Measurements from ENCODE around the gene MAG. TPM values are rescaled to one million over a fixed set of nuclear protein-coding genes. Genes with fewer than 3 reads are reported as not detected.
A peak's percentile ranks its signal among the peaks of the same experiment; 100 is the strongest.

Gene MAG
- total RNA-seq, 1 experiment from 2014 or later: 0.17 TPM

GRCh38 chr19:35320065-35320713 lies 28.2 kb downstream of the MAG start:
- no peak overlapping the region for H2AFZ ChIP-seq (ENCODE audit: low read depth, low read length, poor library complexity, severe bottlenecking)
- ATAC-seq: no peak
- H3K9ac ChIP-seq (ENCODE audit: low read length): peak overlapping the region; percentile 10; the same call in 1 of the 2 replicates
- ChIA-PET RAD21 (ENCODE audit: low non-redundant PET in 1 of 2, low total read pairs in 2 of 2, uncharacterized antibody in 2 of 2, unreplicated experiment in 2 of 2) (no interaction called here), CTCF (interaction anchor here (1.5 kb wide), 1 partner anchor 8 kb away, joined by 8 read pairs; no protein-coding TSS in a partner anchor), POLR2A (interaction anchor here (1.2 to 1.4 kb wide), 3 partner anchors 8 to 32 kb away, joined by 3 read pairs; no protein-coding TSS in a partner anchor)
- intact Hi-C loops (cut with micrococcal nuclease): no loop called here
- peaks cover 16 to 42% of the 10 kb centered on the region in 2 experiments for H3K4me1 ChIP-seq (ENCODE audit: control insufficient read depth in 1 of 2, insufficient read depth in 2 of 2, low read length in 2 of 2)
- H3K9me3 ChIP-seq (ENCODE audit: control insufficient read depth in 1 of 2, insufficient read depth in 1 of 2, low read depth in 1 of 2, low read length in 2 of 2): no peaks in the 10 kb centered on the region
- H3K27ac ChIP-seq (ENCODE audit: low read depth, low read length): no peak overlapping the region
- no peak overlapping the region for H3K4me3 ChIP-seq (replicated peaks in 1 of 2; ENCODE audit: low read depth in 1 of 2, low read length in 2 of 2)
- H3K27me3 ChIP-seq (ENCODE audit: insufficient read depth, low read length): no peaks in the 10 kb centered on the region
- BruUV-seq (replicated peaks): no TSS peak
- H3K4me2 ChIP-seq (ENCODE audit: low read length): peak overlapping the region; percentile 74; the same call in 1 of the 2 replicates
- no peak for DNase-seq (ENCODE audit: low read depth, low spot score)
- H4K20me1 ChIP-seq (ENCODE audit: insufficient read depth): no peaks in the 10 kb centered on the region
- no peaks in the 10 kb centered on the region for H3K36me3 ChIP-seq (ENCODE audit: control insufficient read depth in 1 of 2, insufficient read depth in 2 of 2, low read length in 2 of 2)
- TF ChIP-seq EZH2 (IDR thresholded peaks at IDR 0.05) (no peak), SIN3A (IDR thresholded peaks at IDR 0.05; ENCODE audit: low read depth) (no peak), SP1 (IDR thresholded peaks at IDR 0.05; ENCODE audit: low read depth) (no peak), EGR1 (IDR thresholded peaks at IDR 0.05; ENCODE audit: low read depth) (no peak), CTCF (IDR thresholded peaks at IDR 0.05 in 2 of 3, conservative IDR thresholded peaks at IDR 0.05 in 1 of 3; ENCODE audit: borderline replicate concordance in 1 of 3, insufficient read depth in 1 of 3, low read depth in 2 of 3, low read length in 2 of 3) (no peak), FOSL1 (IDR thresholded peaks at IDR 0.05; ENCODE audit: low read depth) (no peak), SRF (IDR thresholded peaks at IDR 0.05; ENCODE audit: low read depth) (no peak), ZFX (IDR thresholded peaks at IDR 0.05) (no peak), POLR2AphosphoS5 (IDR thresholded peaks at IDR 0.05; ENCODE audit: low read depth, low read length) (no peak), EZH2phosphoT487 (IDR thresholded peaks at IDR 0.05; ENCODE audit: borderline replicate concordance) (no peak), YY1 (IDR thresholded peaks at IDR 0.05; ENCODE audit: extremely low read depth, insufficient replicate concordance, low read depth, low read length) (no peak), POLR2A (IDR thresholded peaks at IDR 0.05; ENCODE audit: borderline replicate concordance, extremely low read depth, insufficient read depth, insufficient read length) (no peak), JUND (IDR thresholded peaks at IDR 0.05) (no peak), CEBPB (IDR thresholded peaks at IDR 0.05; ENCODE audit: low read depth) (no peak)
- TF ChIP-seq, protein P1, sequence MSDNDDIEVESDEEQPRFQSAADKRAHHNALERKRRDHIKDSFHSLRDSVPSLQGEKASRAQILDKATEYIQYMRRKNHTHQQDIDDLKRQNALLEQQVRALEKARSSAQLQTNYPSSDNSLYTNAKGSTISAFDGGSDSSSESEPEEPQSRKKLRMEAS (IDR thresholded peaks at IDR 0.05): no peak
- TF ChIP-seq, protein P2, sequence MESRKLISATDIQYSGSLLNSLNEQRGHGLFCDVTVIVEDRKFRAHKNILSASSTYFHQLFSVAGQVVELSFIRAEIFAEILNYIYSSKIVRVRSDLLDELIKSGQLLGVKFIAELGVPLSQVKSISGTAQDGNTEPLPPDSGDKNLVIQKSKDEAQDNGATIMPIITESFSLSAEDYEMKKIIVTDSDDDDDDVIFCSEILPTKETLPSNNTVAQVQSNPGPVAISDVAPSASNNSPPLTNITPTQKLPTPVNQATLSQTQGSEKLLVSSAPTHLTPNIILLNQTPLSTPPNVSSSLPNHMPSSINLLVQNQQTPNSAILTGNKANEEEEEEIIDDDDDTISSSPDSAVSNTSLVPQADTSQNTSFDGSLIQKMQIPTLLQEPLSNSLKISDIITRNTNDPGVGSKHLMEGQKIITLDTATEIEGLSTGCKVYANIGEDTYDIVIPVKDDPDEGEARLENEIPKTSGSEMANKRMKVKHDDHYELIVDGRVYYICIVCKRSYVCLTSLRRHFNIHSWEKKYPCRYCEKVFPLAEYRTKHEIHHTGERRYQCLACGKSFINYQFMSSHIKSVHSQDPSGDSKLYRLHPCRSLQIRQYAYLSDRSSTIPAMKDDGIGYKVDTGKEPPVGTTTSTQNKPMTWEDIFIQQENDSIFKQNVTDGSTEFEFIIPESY (IDR thresholded peaks at IDR 0.05; ENCODE audit: extremely low read depth, insufficient replicate concordance, low read length): no peak
- no peaks in the 10 kb centered on the region for H3K9me2 ChIP-seq (ENCODE audit: insufficient read depth)
- H3K79me2 ChIP-seq (ENCODE audit: insufficient read depth, low read length): no peaks in the 10 kb centered on the region

All from HCT116 (cell line).